ENCODE measurements around the gene FGFR1OP2. TPM values are rescaled to one million over a fixed set of nuclear protein-coding genes. Genes with fewer than 3 reads are reported as not detected.

FGFR1OP2 gene
- total and polyA plus RNA-seq, 2 of the 4 experiments (the other 2 are of a cell fraction): 26.7 to 31.0 TPM

DNA sequence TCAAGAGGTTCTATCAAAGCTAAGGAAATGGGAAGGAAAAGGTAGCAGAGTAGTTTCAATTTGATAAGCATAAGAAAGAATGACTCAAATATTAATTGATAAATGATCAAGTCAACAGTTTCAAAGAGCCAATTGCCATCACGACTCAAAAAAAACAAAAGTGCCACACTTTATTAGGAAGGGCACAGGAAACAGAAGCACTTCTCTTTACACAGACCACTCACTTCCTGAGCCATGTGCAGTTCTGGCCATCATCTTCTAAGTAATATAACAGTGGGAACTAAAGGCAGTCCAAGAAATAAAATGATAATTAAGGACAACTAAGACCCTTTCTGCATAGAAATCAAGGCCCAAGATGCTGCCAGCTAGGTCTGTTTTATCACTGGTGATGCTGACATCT is 62.7 kb downstream of the FGFR1OP2 start:
- H3K27ac ChIP-seq (ENCODE audit: insufficient read depth, low read length): no peak overlapping the region
- ChIA-PET CTCF (interaction anchor here (0.5 kb wide), 1 partner anchor 72 kb away, joined by 3 read pairs; no protein-coding TSS in a partner anchor), POLR2A (ENCODE audit: unreplicated experiment) (no interaction called here)
- H4K91ac ChIP-seq (ENCODE audit: insufficient read depth, low read depth, low read length): no peak overlapping the region
- no peak overlapping the region for H2BK20ac ChIP-seq (ENCODE audit: low read depth, low read length)
- H4K8ac ChIP-seq (ENCODE audit: low read depth in 2 of 2, low read length in 2 of 2): no peak overlapping the region
- no peaks in the 10 kb centered on the region; the same call in 1 of the 2 replicates for H4K20me1 ChIP-seq (ENCODE audit: insufficient read depth, low read length)
- intact Hi-C loops (cut with micrococcal nuclease) (loop anchor here (5.0 kb wide), 1 partner anchor 39 kb away; no protein-coding TSS in a partner anchor), dilution Hi-C loops (cut with HindIII; ENCODE audit: low sequenced_read_pairs, unreplicated experiment) (no loop called here), in situ Hi-C loops (cut with MboI; ENCODE audit: low sequenced_read_pairs) (no loop called here)
- peaks cover 10% of the 10 kb centered on the region; the same call in 1 of the 2 replicates for H3K9me1 ChIP-seq (ENCODE audit: insufficient read depth, low read length)
- H3K9me3 ChIP-seq (ENCODE audit: control insufficient read depth, insufficient read depth, low read length): no peaks in the 10 kb centered on the region
- H3K18ac ChIP-seq (ENCODE audit: low read depth, low read length): no peak overlapping the region
- H3K4me1 ChIP-seq (ENCODE audit: control insufficient read depth, insufficient read depth, low read length): no peaks in the 10 kb centered on the region
- H2BK15ac ChIP-seq (ENCODE audit: low read depth, low read length): no peak overlapping the region
- TF ChIP-seq CHD1 (IDR thresholded peaks at IDR 0.05; ENCODE audit: low read depth, low read length): no peak
- no peak for TF ChIP-seq BHLHE40 (IDR thresholded peaks at IDR 0.05; ENCODE audit: low read depth, low read length)
- TF ChIP-seq POLR2A (IDR thresholded peaks at IDR 0.05; ENCODE audit: low read depth, low read length): no peak
- H3K27me3 ChIP-seq (ENCODE audit: control insufficient read depth, insufficient read depth, low read length): no peaks in the 10 kb centered on the region
- no peak overlapping the region for H3K14ac ChIP-seq (replicated peaks; ENCODE audit: low read depth, low read length)
- H3K36me3 ChIP-seq (ENCODE audit: control insufficient read depth, insufficient read depth, low read length): 0 out of 2 replicates have a peak, but pooled peaks cover 3% of the 10 kb centered on the region
- no peak overlapping the region for H3K4me3 ChIP-seq (ENCODE audit: insufficient read depth, low read depth, low read length)
- no peak overlapping the region for H3K4ac ChIP-seq (ENCODE audit: low read depth, low read length)
- H3K23ac ChIP-seq (ENCODE audit: low read depth, low read length): no peak overlapping the region
- H2AK5ac ChIP-seq (ENCODE audit: low read depth, low read length): no peak overlapping the region
- H3K56ac ChIP-seq (ENCODE audit: extremely low read depth, insufficient read depth, low read length): no peak overlapping the region
- H2AFZ ChIP-seq (replicated peaks; ENCODE audit: low read length, poor library complexity): no peak overlapping the region
- H3K79me1 ChIP-seq (ENCODE audit: low read depth in 1 of 2, low read length in 2 of 2): peaks cover 6 to 22% of the 10 kb centered on the region in 2 experiments
- H3K9ac ChIP-seq (ENCODE audit: low read depth, low read length): no peak overlapping the region
- H2BK120ac ChIP-seq (ENCODE audit: low read depth, low read length): no peak overlapping the region
- WGBS, 2 experiments (ENCODE audit: extremely low coverage in 2 of 2, insufficient read length in 1 of 2): 80% methylated on average over 1 of the region's 1 CpG; no CpG with 5 or more reads in 1 of the 2 experiments
- no peak for ATAC-seq (ENCODE audit: low read depth)
- no TSS peak for BruUV-seq (replicated peaks)
- no peak overlapping the region for H2BK5ac ChIP-seq (ENCODE audit: low read depth, low read length, poor library complexity, severe bottlenecking)
- no peak for DNase-seq
- no peak overlapping the region for H4K5ac ChIP-seq (ENCODE audit: low read depth, low read length)
- H2AK9ac ChIP-seq (replicated peaks; ENCODE audit: low read depth, low read length, poor library complexity): no peak overlapping the region
- H3K4me2 ChIP-seq (ENCODE audit: low read depth, low read length): no peak overlapping the region

Measured in IMR-90 (cell line).